NCI-H2107 treated with DMSO at 0.1 percent for 48 hours (cell line): ENCODE results near the gene WDR90.
A peak's percentile ranks its signal among the peaks of the same experiment; 100 is the strongest.

Experiments used
- DNase-seq: peaks from one replicate; lab custom pipeline; 2025; ENCODE audit not compliant: unreplicated experiment; lab: John Stamatoyannopoulos, UW

WDR90 gene

GRCh38 chr16:674214-674881 is 25.2 kb downstream of the WDR90 start:
- no peak for DNase-seq

- no peak for DNase-seq
Measured at GRCh38 chr16:674968-675883, 26.1 kb downstream of the WDR90 start, which contains the start of gene RHBDL1. Gene RHBDL1, plus strand, starts transcription at chr16:675671. Its CDS starts 120 bp downstream, at chr16:675791.

- no peak for DNase-seq
Measured at GRCh38 chr16:675884-676564, 26.9 kb downstream of the WDR90 start.

- peak; percentile 48 for DNase-seq
Measured at GRCh38 chr16:676565-676902, 27.4 kb downstream of the WDR90 start.

GRCh38 chr16:676913-677312 is 27.7 kb downstream of the WDR90 start:
- DNase-seq: peak; percentile 85

DNA sequence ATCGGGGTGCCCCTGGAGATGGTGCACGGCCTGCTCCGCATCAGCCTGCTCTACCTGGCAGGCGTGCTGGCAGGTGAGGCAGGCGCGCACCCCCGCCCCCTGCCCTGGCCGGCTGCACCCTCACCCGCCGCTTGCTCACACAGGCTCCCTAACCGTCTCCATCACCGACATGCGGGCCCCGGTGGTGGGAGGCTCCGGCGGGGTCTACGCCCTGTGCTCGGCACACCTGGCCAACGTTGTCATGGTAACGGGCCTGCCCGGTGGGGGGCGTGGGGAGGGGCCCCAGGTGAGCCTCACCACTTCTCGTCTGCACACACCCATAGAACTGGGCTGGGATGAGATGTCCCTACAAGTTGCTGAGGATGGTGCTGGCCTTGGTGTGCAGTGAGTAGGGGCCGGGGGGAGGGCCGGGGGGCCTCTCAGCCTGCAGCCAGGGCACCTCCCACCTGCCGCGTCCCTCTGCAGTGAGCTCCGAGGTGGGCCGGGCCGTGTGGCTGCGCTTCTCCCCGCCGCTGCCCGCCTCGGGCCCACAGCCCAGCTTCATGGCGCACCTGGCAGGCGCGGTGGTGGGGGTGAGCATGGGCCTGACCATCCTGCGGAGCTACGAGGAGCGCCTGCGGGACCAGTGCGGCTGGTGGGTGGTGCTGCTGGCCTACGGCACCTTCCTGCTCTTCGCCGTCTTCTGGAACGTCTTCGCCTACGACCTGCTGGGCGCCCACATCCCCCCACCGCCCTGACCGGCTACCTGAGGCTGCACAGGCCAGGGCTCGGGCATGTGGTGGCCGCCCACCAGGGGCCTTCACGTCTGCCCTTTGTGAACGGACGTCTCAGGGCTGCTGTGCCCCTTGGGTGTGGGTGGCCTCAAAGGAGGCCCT is 28.4 kb downstream of the WDR90 start:
- DNase-seq: peak; percentile 53

DNA sequence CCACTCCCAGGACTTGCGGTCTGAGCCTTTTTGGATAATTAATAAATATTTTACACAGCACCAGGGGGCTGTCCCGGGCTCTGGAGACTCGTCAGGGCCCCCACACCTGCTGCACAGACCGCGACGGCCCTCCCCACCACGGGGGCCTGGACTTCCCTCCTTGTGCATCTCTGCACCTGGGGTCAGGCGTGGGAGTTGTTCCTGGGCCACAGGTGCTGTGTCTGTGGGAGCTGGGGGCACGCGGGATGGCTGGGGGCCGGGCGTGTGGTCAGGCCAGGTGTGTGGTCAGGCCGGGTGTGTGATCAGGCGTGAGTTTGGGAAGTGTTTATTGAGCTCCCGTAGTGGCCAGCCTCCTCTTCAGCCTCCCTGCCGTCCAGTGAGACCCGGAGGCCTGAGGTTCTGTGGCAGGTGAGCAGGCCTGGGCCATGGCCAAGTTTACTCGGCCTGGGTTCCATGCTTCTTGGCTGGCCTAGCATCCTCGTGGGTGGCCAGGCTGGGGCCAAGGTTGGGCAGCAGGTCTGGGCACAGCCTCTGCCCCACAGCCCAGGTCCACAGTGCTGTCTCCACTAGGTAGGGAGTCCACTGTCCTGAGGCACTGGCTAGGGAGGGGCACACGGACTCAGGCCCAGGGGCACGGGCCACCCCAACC is 29.2 kb downstream of the WDR90 start:
- DNase-seq: no peak

DNA sequence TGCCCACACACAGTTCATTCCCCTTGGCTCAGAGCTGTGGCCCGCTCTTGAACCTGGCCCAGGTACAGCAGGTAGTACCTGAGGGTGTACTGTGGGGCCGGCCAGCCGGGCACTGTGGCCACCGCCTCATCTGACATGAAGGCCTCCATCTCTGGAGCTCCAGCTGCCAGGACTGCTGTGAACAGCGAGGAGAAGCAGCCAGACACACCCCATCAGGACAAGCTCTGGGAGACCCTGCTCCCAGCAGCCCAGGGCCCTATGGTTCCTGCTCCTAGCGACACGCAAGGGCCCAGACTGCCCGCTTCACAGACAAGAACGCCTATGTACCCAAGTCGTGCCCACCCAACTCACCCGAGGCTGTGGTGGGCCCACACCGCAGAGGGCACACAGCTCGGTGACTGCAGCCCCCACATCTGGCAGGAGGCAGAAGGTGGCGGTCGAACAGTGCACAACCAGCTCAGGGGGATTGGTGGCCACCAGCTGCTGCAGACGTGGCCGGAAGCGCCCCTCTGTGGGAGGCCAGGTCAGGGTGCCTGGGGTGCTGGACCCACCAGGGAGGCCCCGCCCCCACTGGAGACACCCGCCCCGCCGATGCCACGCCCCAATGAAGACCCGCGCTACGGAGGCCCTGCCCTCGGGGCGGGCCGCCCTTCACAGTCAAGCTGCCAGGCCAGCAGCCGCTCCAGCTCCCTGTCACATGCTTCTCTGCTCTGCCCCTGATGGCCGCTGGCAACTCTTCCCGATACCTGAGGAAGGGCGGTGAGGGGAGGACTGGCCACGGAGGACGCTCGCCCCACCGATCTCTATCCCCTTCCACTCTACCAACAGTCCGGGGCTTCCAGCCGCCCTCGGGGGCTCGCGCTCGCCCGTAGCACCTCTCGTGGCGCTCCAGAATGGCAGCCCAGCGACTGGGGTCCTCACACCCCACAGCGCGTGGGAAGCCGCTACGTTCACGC is 30.0 kb downstream of the WDR90 start:
- no peak for DNase-seq

DNA sequence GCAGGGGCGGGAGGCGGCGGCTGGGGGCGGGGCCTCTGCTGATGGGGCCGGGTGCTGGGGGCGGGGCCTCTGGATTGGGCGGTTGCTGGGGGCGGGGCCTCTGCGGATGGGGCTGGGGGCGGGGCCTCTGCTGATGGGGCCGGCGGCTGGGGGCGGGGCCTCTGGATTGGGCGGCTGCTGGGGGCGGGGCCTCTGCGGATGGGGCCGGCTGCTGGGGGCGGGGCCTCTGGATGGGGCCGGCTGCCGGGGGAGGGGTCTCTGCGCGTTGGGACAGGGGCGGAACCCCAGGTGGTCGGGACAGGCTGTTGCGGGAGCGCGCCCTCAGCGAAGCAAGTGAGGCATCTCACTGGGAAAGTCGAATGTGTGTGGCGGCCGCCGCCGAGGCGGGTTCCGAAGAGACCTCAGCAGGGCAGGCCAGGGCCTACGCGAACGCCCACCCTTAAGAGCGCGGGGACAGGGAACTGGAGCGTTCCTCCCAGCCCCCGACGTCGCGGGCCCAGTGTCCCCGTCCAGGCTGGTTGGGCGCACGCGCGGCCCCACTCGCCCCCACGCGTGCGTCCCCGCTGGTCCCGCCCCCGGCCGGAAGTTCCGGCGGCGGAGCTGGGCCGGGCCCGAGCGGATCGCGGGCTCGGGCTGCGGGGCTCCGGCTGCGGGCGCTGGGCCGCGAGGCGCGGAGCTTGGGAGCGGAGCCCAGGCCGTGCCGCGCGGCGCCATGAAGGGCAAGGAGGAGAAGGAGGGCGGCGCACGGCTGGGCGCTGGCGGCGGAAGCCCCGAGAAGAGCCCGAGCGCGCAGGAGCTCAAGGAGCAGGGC is 30.9 kb downstream of the WDR90 start, which contains the start of gene STUB1:
STUB1 (plus strand) TSS at position 597 of the 811 bp plus-strand sequence; CDS start at position 713, 116 bp downstream.
- DNase-seq: peak; percentile 43

GRCh38 chr16:680625-680945 is 31.4 kb downstream of the WDR90 start:
- DNase-seq: no peak

DNA sequence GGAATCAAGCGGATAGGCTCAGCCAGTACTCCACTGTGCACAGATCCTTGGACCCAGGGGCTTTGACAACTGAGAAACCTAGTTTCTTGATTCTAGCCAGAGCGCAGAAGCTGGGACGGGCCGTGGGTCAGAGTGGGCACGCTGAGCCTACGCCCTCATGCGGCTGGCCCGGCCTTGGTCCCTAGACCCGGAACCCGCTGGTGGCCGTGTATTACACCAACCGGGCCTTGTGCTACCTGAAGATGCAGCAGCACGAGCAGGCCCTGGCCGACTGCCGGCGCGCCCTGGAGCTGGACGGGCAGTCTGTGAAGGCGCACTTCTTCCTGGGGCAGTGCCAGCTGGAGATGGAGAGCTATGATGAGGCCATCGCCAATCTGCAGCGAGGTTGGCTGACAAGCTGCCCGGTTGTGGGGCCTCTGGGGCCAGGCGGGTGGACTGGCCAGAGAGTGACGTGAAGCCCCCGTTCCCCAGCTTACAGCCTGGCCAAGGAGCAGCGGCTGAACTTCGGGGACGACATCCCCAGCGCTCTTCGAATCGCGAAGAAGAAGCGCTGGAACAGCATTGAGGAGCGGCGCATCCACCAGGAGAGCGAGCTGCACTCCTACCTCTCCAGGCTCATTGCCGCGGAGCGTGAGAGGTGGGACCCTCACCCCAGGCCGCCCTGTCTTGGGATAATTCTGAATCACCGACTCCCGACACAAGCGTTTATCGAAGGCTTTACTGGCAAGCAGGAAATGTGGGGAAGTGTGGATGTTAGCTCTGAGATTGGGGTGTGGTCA is 32.0 kb downstream of the WDR90 start:
- no peak for DNase-seq

DNA sequence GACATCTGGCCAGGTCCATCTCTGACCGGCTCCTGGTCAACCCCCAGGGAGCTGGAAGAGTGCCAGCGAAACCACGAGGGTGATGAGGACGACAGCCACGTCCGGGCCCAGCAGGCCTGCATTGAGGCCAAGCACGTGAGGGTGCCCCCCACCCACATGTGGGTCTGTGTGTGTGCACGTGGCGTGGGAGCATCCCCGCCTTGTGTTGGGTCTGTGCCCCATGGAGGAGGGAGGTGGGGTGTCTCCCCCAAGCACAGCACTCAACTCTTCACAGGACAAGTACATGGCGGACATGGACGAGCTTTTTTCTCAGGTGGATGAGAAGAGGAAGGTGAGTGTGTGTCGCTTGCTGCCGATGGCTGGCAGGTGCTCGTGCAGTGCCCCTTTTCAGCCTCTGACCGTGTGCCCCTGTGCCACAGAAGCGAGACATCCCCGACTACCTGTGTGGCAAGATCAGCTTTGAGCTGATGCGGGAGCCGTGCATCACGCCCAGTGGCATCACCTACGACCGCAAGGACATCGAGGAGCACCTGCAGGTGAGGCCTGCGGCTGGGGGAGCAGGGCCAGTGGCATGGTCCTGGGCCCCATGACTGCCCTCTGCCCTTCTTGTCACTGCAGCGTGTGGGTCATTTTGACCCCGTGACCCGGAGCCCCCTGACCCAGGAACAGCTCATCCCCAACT is 32.7 kb downstream of the WDR90 start:
- DNase-seq: no peak

GRCh38 chr16:682493-683395 is 33.6 kb downstream of the WDR90 start:
- DNase-seq: no peak

GRCh38 chr16:683396-684070 is 34.4 kb downstream of the WDR90 start:
- no peak for DNase-seq

- peak; percentile 83 for DNase-seq
Measured at GRCh38 chr16:684071-684794, 35.1 kb downstream of the WDR90 start, which contains the start of gene JMJD8. Gene JMJD8, minus strand, starts transcription at chr16:684334. Its CDS starts 15 bp downstream, at chr16:684319.
